Osteocyte (in vitro differentiated cells): Measurements from ENCODE around the gene GABRP. TPM values are rescaled to one million over a fixed set of nuclear protein-coding genes. Genes with fewer than 3 reads are reported as not detected.

ENCODE experiments used
- DNase-seq: peaks from one replicate; pipeline ENCODE4 v3.0.0; 2021; ENCODE audit warnings: mixed read lengths; ENCODE audit not compliant: unreplicated experiment; ENCODE audit errors: extremely low spot score
- H3K27ac Mint-ChIP-seq: one replicate; pipeline ENCODE4 v1.8.0; 2021; ENCODE audit warnings: mild to moderate bottlenecking, mixed read lengths; ENCODE audit not compliant: unreplicated experiment
- H3K27me3 Mint-ChIP-seq: one replicate; pipeline ENCODE4 v1.8.0; 2021; ENCODE audit warnings: mixed read lengths; ENCODE audit not compliant: unreplicated experiment
- H3K36me3 Mint-ChIP-seq: one replicate; pipeline ENCODE4 v1.8.0; 2021; ENCODE audit warnings: mixed read lengths; ENCODE audit not compliant: unreplicated experiment
- H3K4me1 Mint-ChIP-seq: one replicate; pipeline ENCODE4 v1.8.0; 2021; ENCODE audit warnings: mixed read lengths; ENCODE audit not compliant: unreplicated experiment
- H3K4me3 Mint-ChIP-seq: one replicate; pipeline ENCODE4 v1.8.0; 2021; ENCODE audit warnings: mild to moderate bottlenecking, moderate library complexity, mixed read lengths; ENCODE audit not compliant: unreplicated experiment
- H3K9me3 Mint-ChIP-seq: one replicate; pipeline ENCODE4 v1.8.0; 2021; ENCODE audit warnings: mixed read lengths; ENCODE audit not compliant: unreplicated experiment
- total RNA-seq: library from RNA; stranded (reverse); gene quantifications from 2 replicates; pipeline ENCODE4 v1.2.1, GENCODE V29; 2021
- TF ChIP-seq, protein P1 (sequence below): fragments of 200-600 bp; sonication (generic); IDR thresholded peaks from 2 replicates; pipeline ENCODE4 v1.5.0; 2021; ENCODE audit warnings: antibody characterized with exemption, mild to moderate bottlenecking, moderate library complexity

Gene GABRP
- total RNA-seq, 1 donor from 2014 or later = not detected

DNA sequence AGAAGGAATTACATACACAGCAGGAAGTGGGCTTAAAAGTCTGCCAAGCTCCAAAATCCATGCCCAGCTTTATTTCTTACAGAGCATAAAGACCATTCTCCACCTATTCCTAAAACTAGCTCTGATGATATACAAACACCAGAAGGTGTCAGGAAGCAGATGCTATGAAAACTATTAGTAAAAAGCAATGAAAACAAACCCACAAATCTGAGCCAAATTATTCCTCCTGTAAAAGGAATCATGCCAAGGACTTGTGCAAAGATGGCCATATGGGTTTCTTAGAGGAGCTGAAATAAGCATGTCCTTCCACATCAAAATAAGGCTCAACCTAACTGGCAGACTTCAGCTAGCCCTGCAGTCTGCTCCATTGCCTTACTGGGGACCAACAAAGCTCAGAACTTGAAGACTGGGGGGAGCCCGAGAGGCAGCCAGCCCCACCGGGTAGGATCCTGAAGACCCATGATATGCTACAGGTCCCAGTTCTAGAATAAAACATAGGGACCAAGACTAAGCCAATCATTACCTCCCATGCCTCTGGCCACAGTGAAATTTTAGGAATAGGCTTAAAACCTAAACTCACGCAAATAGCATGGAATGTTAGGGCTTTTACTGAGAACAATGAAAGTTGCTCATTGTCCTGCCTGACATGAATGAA is 42.8 kb upstream of the GABRP start:
- Mint-ChIP-seq H3K36me3 (peaks cover 6% of the 10 kb centered on the region), H3K4me3 (no peak overlapping the region), H3K27me3 (peaks cover 19% of the 10 kb centered on the region), H3K9me3 (peaks cover 4% of the 10 kb centered on the region), H3K4me1 (peaks cover 12% of the 10 kb centered on the region), H3K27ac (no peak overlapping the region)
- peak; percentile 42 for DNase-seq
- TF ChIP-seq, protein P1, sequence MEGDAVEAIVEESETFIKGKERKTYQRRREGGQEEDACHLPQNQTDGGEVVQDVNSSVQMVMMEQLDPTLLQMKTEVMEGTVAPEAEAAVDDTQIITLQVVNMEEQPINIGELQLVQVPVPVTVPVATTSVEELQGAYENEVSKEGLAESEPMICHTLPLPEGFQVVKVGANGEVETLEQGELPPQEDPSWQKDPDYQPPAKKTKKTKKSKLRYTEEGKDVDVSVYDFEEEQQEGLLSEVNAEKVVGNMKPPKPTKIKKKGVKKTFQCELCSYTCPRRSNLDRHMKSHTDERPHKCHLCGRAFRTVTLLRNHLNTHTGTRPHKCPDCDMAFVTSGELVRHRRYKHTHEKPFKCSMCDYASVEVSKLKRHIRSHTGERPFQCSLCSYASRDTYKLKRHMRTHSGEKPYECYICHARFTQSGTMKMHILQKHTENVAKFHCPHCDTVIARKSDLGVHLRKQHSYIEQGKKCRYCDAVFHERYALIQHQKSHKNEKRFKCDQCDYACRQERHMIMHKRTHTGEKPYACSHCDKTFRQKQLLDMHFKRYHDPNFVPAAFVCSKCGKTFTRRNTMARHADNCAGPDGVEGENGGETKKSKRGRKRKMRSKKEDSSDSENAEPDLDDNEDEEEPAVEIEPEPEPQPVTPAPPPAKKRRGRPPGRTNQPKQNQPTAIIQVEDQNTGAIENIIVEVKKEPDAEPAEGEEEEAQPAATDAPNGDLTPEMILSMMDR = no peak

DNA sequence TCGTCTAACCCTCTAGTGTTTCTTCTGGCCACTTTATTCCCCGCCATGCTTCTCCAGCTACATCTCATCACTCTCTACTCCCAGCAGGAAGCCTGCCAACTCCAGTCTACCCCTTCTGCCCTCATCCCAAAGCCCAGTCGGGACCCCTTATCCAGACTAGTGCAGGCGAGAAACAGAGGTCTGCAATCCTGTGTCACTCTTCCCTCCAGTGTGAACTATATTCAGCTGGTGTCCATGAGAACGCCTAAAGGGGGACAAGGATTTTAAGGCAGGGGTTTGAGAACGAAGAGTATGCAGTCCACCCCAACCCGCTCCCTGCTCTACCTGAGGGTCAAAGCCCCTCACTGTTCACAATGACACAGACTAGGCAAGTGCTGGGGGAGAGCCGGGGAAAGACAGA is 41.7 kb upstream of the GABRP start:
- H3K4me3 Mint-ChIP-seq = no peak overlapping the region
- no peak overlapping the region for H3K27ac Mint-ChIP-seq
- peaks cover 21% of the 10 kb centered on the region for H3K4me1 Mint-ChIP-seq
- no peaks in the 10 kb centered on the region for H3K36me3 Mint-ChIP-seq
- DNase-seq = peak; percentile 67
- no peaks in the 10 kb centered on the region for H3K9me3 Mint-ChIP-seq
- TF ChIP-seq, protein P1 = no peak
- H3K27me3 Mint-ChIP-seq = peaks cover 19% of the 10 kb centered on the region

DNA sequence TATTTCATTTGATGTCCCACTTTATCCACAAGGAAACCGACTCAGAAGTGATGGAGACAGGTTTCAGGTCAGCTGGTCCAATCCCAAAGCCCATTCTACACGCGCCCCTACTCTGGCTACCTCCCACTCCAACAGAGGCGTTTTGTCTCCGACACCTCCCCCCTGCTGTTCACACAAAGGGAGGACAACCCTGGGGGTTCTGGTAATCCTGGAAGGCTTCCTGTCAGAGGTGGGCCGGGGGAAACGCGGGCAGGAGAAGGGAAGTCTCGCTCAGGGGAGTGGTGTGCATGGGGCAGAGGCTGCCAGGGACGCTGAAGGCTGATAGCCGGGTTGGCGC is 39.7 kb upstream of the GABRP start:
- peaks cover 19% of the 10 kb centered on the region for H3K27me3 Mint-ChIP-seq
- H3K36me3 Mint-ChIP-seq = no peaks in the 10 kb centered on the region
- H3K4me3 Mint-ChIP-seq = peak overlapping the region; percentile 59
- peak; percentile 79 for DNase-seq
- H3K9me3 Mint-ChIP-seq = no peaks in the 10 kb centered on the region
- peaks cover 34% of the 10 kb centered on the region for H3K4me1 Mint-ChIP-seq
- no peak overlapping the region for H3K27ac Mint-ChIP-seq
- TF ChIP-seq, protein P1 = no peak

DNA sequence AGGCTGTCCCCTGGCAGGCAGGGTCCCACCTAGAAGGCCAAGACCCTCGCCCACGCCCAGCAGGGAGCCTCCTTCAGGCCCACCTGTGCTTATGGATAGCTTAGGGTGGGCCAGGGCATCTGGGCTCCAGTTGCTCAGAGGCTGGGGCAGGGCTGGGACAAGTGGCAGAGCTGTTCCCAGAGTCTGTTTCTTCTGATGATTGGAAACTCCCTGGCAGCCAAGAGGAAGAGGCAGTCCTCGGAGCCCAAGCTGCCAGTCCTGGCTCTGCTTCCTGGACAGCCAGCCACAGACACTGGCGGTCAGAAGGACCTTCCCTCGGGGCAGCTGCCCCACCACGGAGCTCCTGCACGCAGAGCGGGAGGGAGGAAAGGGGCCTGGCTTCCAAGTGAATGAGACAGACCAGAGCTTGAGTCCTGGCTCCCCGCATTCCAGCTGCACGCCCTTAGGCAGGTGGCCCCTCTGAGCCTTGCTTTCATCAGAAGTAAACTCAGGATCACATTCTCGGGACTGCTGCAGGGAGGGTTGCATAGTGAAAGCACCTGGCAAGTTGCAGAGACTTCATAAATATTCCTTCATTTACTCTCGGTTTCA is 37.9 kb upstream of the GABRP start:
- Mint-ChIP-seq H3K36me3 (no peaks in the 10 kb centered on the region), H3K27ac (peak overlapping the region; percentile 89), H3K27me3 (peaks cover 10% of the 10 kb centered on the region), H3K9me3 (no peaks in the 10 kb centered on the region), H3K4me3 (peak overlapping the region; percentile 53), H3K4me1 (peaks cover 34% of the 10 kb centered on the region)
- TF ChIP-seq, protein P1 = no peak
- peak; percentile 92 for DNase-seq

DNA sequence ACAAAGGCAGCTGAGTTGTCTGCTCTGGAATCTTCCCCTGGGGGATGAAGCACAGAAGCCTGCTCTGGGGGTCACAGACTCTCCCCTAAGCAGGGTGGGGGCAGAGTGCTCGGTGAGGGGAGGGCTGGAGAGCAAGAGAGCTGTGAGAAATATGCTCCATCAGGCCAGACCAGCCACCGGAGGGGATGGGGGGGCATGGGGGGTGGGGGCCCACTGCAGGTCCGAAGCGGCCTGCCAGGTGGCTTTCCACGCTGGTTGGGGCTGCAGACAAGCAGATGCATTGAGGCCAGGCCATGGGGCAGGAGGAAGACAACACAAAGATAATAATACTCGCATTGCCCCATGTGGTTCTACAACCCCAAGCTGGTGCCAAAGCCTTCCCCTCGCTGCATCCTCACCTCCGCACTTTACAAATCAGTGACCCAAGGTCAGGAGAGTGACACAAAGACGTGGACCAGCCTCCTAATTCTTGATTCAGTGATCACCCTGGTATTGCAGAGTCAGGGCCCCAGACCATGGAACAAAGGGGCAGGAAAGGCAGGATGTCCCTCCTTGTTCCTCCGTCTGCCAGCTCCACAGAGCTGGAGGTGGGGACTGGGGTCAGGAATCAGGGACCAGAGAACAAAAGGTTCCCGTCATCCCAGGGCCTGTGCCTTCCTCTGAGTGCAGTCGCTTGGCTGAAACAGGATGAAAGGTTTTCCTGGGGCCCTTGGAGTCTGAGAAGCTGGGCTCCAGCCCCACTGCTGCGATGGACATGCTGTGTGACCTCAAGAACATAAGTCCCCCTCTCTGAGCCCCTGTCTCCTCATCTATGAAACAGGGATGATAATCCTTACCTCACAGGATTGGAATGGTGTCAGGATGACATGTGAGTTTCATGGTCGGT is 37.2 kb upstream of the GABRP start:
- peaks cover 8% of the 10 kb centered on the region for H3K27me3 Mint-ChIP-seq
- peak overlapping the region; percentile 53 for H3K4me3 Mint-ChIP-seq
- TF ChIP-seq, protein P1 = no peak
- peak; percentile 81 for DNase-seq
- H3K27ac Mint-ChIP-seq = peak overlapping the region; percentile 89
- no peaks in the 10 kb centered on the region for H3K9me3 Mint-ChIP-seq
- peaks cover 39% of the 10 kb centered on the region for H3K4me1 Mint-ChIP-seq
- no peaks in the 10 kb centered on the region for H3K36me3 Mint-ChIP-seq
